Mesenchymal stem cell (in vitro differentiated cells and primary cell): ENCODE results near the gene BAZ2A. TPM values are rescaled to one million over a fixed set of nuclear protein-coding genes. Genes with fewer than 3 reads are reported as not detected.

Experiments
- DNase-seq: peaks from one replicate; pipeline ENCODE4 v3.0.0-alpha.2; 2013
- H2AFZ ChIP-seq: one replicate; pipeline ENCODE4 v1.6.1; 2013; ENCODE audit warnings: low read depth, mild to moderate bottlenecking, control low read depth, inconsistent platforms, low read length, moderate library complexity
- H2AK5ac ChIP-seq: 2 replicates; pipeline ENCODE4 v1.6.1; 2013; ENCODE audit warnings: low read length, moderate library complexity, mild to moderate bottlenecking, inconsistent platforms; ENCODE audit not compliant: severe bottlenecking
- H2BK120ac ChIP-seq: one replicate; pipeline ENCODE4 v1.6.1; 2013; ENCODE audit warnings: low read depth, mild to moderate bottlenecking, inconsistent platforms, low read length, moderate library complexity
- H2BK12ac ChIP-seq, 2 experiments: one replicate each; pipeline ENCODE4 v1.6.1; 2013; ENCODE audit warnings: inconsistent platforms in 2 of 2, low read length in 2 of 2, mild to moderate bottlenecking in 2 of 2, moderate library complexity in 2 of 2, control low read depth in 1 of 2
- H2BK15ac ChIP-seq: one replicate; pipeline ENCODE4 v1.6.1; 2013; ENCODE audit warnings: mild to moderate bottlenecking, low read depth, inconsistent platforms; ENCODE audit not compliant: poor library complexity, severe bottlenecking
- H2BK5ac ChIP-seq: 2 replicates; pipeline ENCODE4 v1.6.1; 2013; ENCODE audit warnings: low read depth, mild to moderate bottlenecking, low read length, control low read depth, inconsistent platforms; ENCODE audit not compliant: poor library complexity, severe bottlenecking
- H3K14ac ChIP-seq, 2 experiments: one replicate each; pipeline ENCODE4 v1.6.1; 2013; ENCODE audit warnings: inconsistent platforms in 2 of 2, low read length in 2 of 2, control low read depth in 1 of 2, mild to moderate bottlenecking in 1 of 2, moderate library complexity in 1 of 2
- H3K18ac ChIP-seq, 2 experiments: one replicate each; pipeline ENCODE4 v1.6.1; 2013; ENCODE audit warnings: inconsistent platforms in 2 of 2, low read length in 2 of 2, control low read depth in 1 of 2, low read depth in 1 of 2, mild to moderate bottlenecking in 1 of 2
- H3K23ac ChIP-seq, 2 experiments: one replicate each; pipeline ENCODE4 v1.6.1; 2013; ENCODE audit warnings: inconsistent platforms in 2 of 2, low read length in 2 of 2, mild to moderate bottlenecking in 2 of 2, moderate library complexity in 2 of 2, control low read depth in 1 of 2
- H3K27ac ChIP-seq: 2 replicates; pipeline ENCODE4 v1.5.1; 2013; ENCODE audit warnings: mild to moderate bottlenecking, moderate library complexity, low read length, control low read depth, inconsistent platforms; ENCODE audit not compliant: poor library complexity, severe bottlenecking
- H3K27me3 ChIP-seq, 2 experiments: 2 replicates each; pipeline versions ENCODE4 v1.6.1 to v1.7.0; 2013; ENCODE audit warnings: low read length in 2 of 2, mild to moderate bottlenecking in 2 of 2, moderate library complexity in 2 of 2, control low read depth in 1 of 2, inconsistent platforms in 1 of 2; ENCODE audit not compliant: control insufficient read depth in 1 of 2, insufficient read depth in 1 of 2
- H3K36me3 ChIP-seq, 2 experiments: 2 replicates each; pipeline versions ENCODE4 v1.6.1 to v1.7.0; 2013; ENCODE audit warnings: low read length in 2 of 2, control low read depth in 1 of 2, inconsistent platforms in 1 of 2, low read depth in 1 of 2, mild to moderate bottlenecking in 1 of 2; ENCODE audit not compliant: insufficient read depth in 2 of 2, control insufficient read depth in 1 of 2
- H3K4ac ChIP-seq, 2 experiments: one replicate each; pipeline ENCODE4 v1.6.1; 2013; ENCODE audit warnings: inconsistent platforms in 2 of 2, low read length in 2 of 2, mild to moderate bottlenecking in 2 of 2, moderate library complexity in 2 of 2, control low read depth in 1 of 2, low read depth in 1 of 2
- H3K4me1 ChIP-seq: 2 replicates; pipeline ENCODE4 v1.6.1; 2013; ENCODE audit warnings: low read depth, low read length, control low read depth; ENCODE audit not compliant: control insufficient read depth, insufficient read depth
- H3K4me2 ChIP-seq: 2 replicates; pipeline ENCODE4 v1.6.1; 2013; ENCODE audit warnings: low read length, mild to moderate bottlenecking, inconsistent platforms; ENCODE audit not compliant: poor library complexity, severe bottlenecking
- H3K4me3 ChIP-seq, 2 experiments: 2 replicates each; pipeline versions ENCODE4 v1.5.1 to v1.7.0; 2013; ENCODE audit warnings: low read length in 2 of 2, mild to moderate bottlenecking in 2 of 2, control low read depth in 1 of 2, low read depth in 1 of 2; ENCODE audit not compliant: insufficient read depth in 1 of 2
- H3K79me1 ChIP-seq: replicated peaks from 2 replicates; pipeline ENCODE4 v1.6.1; 2013; ENCODE audit warnings: mild to moderate bottlenecking, control low read depth, low read length, inconsistent platforms; ENCODE audit not compliant: poor library complexity, severe bottlenecking
- H3K9ac ChIP-seq: 2 replicates; pipeline ENCODE4 v1.7.0; 2013; ENCODE audit warnings: mild to moderate bottlenecking, low read length, moderate library complexity
- H3K9me3 ChIP-seq: 2 replicates; pipeline ENCODE4 v1.7.0; 2013; ENCODE audit warnings: mild to moderate bottlenecking, low read length; ENCODE audit not compliant: control insufficient read depth
- H4K8ac ChIP-seq: one replicate; pipeline ENCODE4 v1.6.1; 2013; ENCODE audit warnings: inconsistent platforms, mild to moderate bottlenecking, low read length, moderate library complexity
- H4K91ac ChIP-seq: one replicate; pipeline ENCODE4 v1.6.1; 2013; ENCODE audit warnings: mild to moderate bottlenecking, low read length, inconsistent platforms
- WGBS: methylation state at CpG from one replicate; pipeline ENCODE4 v1.1.7; 2013; ENCODE audit warnings: mixed read lengths; 5-methylcytosine and 5-hydroxymethylcytosine counted together
- small RNA-seq: library from polyadenylated mRNA; stranded (forward); fragments of <200 nt; extraction: miRNeasy Mini kit (QIAGEN cat#:217004); gene quantifications from one replicate; pipeline ENCODE3, GENCODE V24; 2013; ENCODE audit warnings: low read depth

Gene BAZ2A

DNA sequence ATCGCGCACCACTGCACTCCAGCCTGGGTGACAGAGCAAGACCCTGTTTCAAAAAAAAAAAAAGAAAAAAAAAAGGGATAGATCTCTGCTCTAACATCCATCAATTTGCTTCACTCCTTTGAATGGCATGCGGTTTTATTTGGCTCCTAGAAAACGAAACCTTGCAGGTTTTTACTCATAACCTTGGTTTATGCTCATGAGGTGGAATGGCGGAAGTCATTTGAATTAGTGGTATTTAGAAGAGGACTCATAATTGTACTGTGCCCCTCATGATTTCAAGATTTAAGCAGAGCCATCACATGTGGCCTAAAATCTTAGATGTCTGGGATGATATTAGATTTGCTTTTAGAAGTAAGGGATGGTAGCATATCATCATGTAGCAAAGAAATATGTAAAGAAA, 79.1 kb downstream of the BAZ2A start:
- Histone ChIP-seq H3K4me2 (no peak overlapping the region), H2AFZ (no peak overlapping the region), H3K18ac (no peak overlapping the region), H3K9me3 (no peaks in the 10 kb centered on the region), H3K36me3 (peaks cover 0 to 3% of the 10 kb centered on the region in 2 experiments), H2BK15ac (no peak overlapping the region), H3K4ac (no peak overlapping the region), H4K91ac (no peak overlapping the region), H2BK120ac (no peak overlapping the region), H3K79me1 (peaks cover 7% of the 10 kb centered on the region), H3K27me3 (no peaks in the 10 kb centered on the region), H2AK5ac (no peak overlapping the region), H2BK5ac (no peak overlapping the region), H3K14ac (no peak overlapping the region), H3K9ac (no peak overlapping the region), H2BK12ac (no peak overlapping the region), H3K4me3 (no peak overlapping the region), H4K8ac (no peak overlapping the region), H3K4me1 (peaks cover 3% of the 10 kb centered on the region), H3K23ac (no peak overlapping the region), H3K27ac (no peak overlapping the region)
- WGBS = 98% methylated on average over 5 of the region's 5 CpGs
- no peak for DNase-seq

DNA sequence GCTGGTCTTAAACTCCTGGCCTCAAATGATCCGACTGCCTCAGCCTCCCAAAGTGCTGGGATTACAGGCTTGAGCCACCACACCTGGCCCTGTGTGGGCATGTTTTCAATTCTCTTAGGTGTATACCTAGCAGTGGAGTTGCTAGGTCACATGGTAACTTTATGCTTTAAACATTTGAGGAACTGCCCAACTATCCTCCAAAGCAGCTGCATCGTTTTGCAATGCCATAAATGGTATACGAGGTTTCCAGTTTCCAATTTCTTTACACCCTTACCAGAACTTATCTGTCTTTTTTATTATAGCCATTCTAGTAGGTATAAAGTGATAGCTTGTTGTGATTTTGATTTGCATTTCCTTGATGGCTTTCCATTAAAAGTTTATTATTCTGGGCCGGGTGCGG, 83.4 kb downstream of the BAZ2A start:
- 97% methylated on average over 4 of the region's 5 CpGs for WGBS
- no peak overlapping the region for H3K23ac ChIP-seq
- no peak overlapping the region for H3K18ac ChIP-seq
- no peak overlapping the region for H3K4me2 ChIP-seq
- H4K91ac ChIP-seq = no peak overlapping the region
- no peaks in the 10 kb centered on the region for H3K27me3 ChIP-seq
- no peak overlapping the region for H3K4ac ChIP-seq
- no peak overlapping the region for H2BK120ac ChIP-seq
- no peak overlapping the region for H4K8ac ChIP-seq
- H3K27ac ChIP-seq = no peak overlapping the region
- no peak overlapping the region for H2BK12ac ChIP-seq
- peaks cover 0 to 6% of the 10 kb centered on the region in 2 experiments for H3K36me3 ChIP-seq
- DNase-seq = no peak
- H3K79me1 ChIP-seq = peaks cover 1% of the 10 kb centered on the region
- no peak overlapping the region for H2AFZ ChIP-seq
- peaks cover 2% of the 10 kb centered on the region for H3K4me1 ChIP-seq
- H2AK5ac ChIP-seq = no peak overlapping the region
- no peaks in the 10 kb centered on the region for H3K9me3 ChIP-seq
- H3K4me3 ChIP-seq = no peak overlapping the region
- H3K14ac ChIP-seq = no peak overlapping the region
- H2BK5ac ChIP-seq = no peak overlapping the region
- no peak overlapping the region for H2BK15ac ChIP-seq
- H3K9ac ChIP-seq = no peak overlapping the region

Small RNA genes within 50 kb of the gene (small RNA-seq; reads per million reads assigned to genes)
- not detected for gene RN7SL809P
- not detected for gene RNU6-343P
- 296 reads per million, percentile 95 among the genes with 10 or more reads in this experiment for gene SNORD59A
